Smooth muscle cell (in vitro differentiated cells): Measurements from ENCODE around the gene TMEM107. TPM values are rescaled to one million over a fixed set of nuclear protein-coding genes. Genes with fewer than 3 reads are reported as not detected.

Experiments used
- DNase-seq: peaks from one replicate; lab custom pipeline; 2025; ENCODE audit not compliant: unreplicated experiment; lab: John Stamatoyannopoulos, UW
- H2AFZ ChIP-seq: fragments of 200-600 bp; sonication (generic); 2 replicates; pipeline ENCODE4 v1.6.0; 2016; ENCODE audit warnings: antibody characterized with exemption, low read depth, mild to moderate bottlenecking
- H3F3A ChIP-seq: fragments of 200-600 bp; sonication (generic); 2 replicates; pipeline ENCODE4 v1.6.0; 2017; ENCODE audit warnings: antibody characterized with exemption, low read depth
- H3K27ac ChIP-seq: fragments of 200-600 bp; sonication (generic); 2 replicates; pipeline ENCODE4 v1.5.1; 2016; ENCODE audit warnings: low read depth, mild to moderate bottlenecking
- H3K27me3 ChIP-seq: fragments of 200-600 bp; sonication (generic); 2 replicates; pipeline ENCODE4 v1.6.1; 2016; ENCODE audit warnings: low read depth, mild to moderate bottlenecking
- H3K36me3 ChIP-seq: fragments of 200-600 bp; sonication (generic); 2 replicates; pipeline ENCODE4 v1.5.1; 2016; ENCODE audit warnings: low read depth
- H3K4me1 ChIP-seq: fragments of 200-600 bp; sonication (generic); 2 replicates; pipeline ENCODE4 v1.5.1; 2016; ENCODE audit warnings: low read depth
- H3K4me2 ChIP-seq: fragments of 200-600 bp; sonication (generic); 2 replicates; pipeline ENCODE4 v1.6.0; 2016; ENCODE audit warnings: mild to moderate bottlenecking
- H3K4me3 ChIP-seq: fragments of 200-600 bp; sonication (generic); 2 replicates; pipeline ENCODE4 v1.5.1; 2016; ENCODE audit warnings: mild to moderate bottlenecking
- H3K79me2 ChIP-seq: fragments of 200-600 bp; sonication (generic); 2 replicates; pipeline ENCODE4 v1.6.0; 2016; ENCODE audit warnings: low read depth, mild to moderate bottlenecking
- H3K9ac ChIP-seq: fragments of 200-600 bp; sonication (generic); 2 replicates; pipeline ENCODE4 v1.6.0; 2016; ENCODE audit warnings: low read depth
- H3K9me3 ChIP-seq: fragments of 200-600 bp; sonication (generic); replicated peaks from 2 replicates; pipeline ENCODE4 v1.5.1; 2016; ENCODE audit warnings: low read depth
- H4K20me1 ChIP-seq: fragments of 200-600 bp; sonication (generic); 2 replicates; pipeline ENCODE4 v1.6.0; 2016; ENCODE audit warnings: low read depth
- CTCF ChIP-seq: fragments of 200-600 bp; sonication (generic); IDR thresholded peaks from 2 replicates; pipeline ENCODE4 v1.5.1; 2017; ENCODE audit warnings: borderline replicate concordance, mild to moderate bottlenecking, antibody characterized with exemption; ENCODE audit not compliant: insufficient read depth, poor library complexity, severe bottlenecking
- WGBS: methylation state at CpG from one replicate; pipeline ENCODE4 v1.1.7; 2016; ENCODE audit warnings: low lambda C conversion rate; 5-methylcytosine and 5-hydroxymethylcytosine counted together
- polyA plus RNA-seq: library from polyadenylated mRNA; unstranded; fragments of >200 nt; fragmentation: Nextera tagmentation; extraction: Ambion mirVana; gene quantifications from 2 replicates; pipeline ENCODE4 v1.2.1, GENCODE V29; 2016
- total RNA-seq: library from RNA; depleted of rRNA; stranded (reverse); fragments of >200 nt; gene quantifications from 2 replicates; pipeline ENCODE4 v1.2.3, GENCODE V29; 2014

Gene TMEM107
- total and polyA plus RNA-seq, 2 experiments from 2014 or later: 36.0 to 66.7 TPM

- Histone ChIP-seq H3K27me3 (no peaks in the 10 kb centered on the region), H3K4me1 (peaks cover 12% of the 10 kb centered on the region), H4K20me1 (peaks cover 19% of the 10 kb centered on the region), H2AFZ (no peak overlapping the region), H3K9ac (no peak overlapping the region), H3K4me3 (peak overlapping the region; percentile 75), H3K36me3 (no peaks in the 10 kb centered on the region), H3K4me2 (peak overlapping the region; percentile 88), H3K27ac (peak overlapping the region; percentile 55), H3K79me2 (no peaks in the 10 kb centered on the region), H3F3A (peaks cover 17% of the 10 kb centered on the region), H3K9me3 (no peaks in the 10 kb centered on the region)
- peak; percentile 83 for DNase-seq
- WGBS: 2% methylated on average over 25 of the region's 25 CpGs
- no peak for TF ChIP-seq CTCF
Measured at GRCh38 chr17:8187517-8188262, 11.5 kb upstream of the TMEM107 start.

DNA sequence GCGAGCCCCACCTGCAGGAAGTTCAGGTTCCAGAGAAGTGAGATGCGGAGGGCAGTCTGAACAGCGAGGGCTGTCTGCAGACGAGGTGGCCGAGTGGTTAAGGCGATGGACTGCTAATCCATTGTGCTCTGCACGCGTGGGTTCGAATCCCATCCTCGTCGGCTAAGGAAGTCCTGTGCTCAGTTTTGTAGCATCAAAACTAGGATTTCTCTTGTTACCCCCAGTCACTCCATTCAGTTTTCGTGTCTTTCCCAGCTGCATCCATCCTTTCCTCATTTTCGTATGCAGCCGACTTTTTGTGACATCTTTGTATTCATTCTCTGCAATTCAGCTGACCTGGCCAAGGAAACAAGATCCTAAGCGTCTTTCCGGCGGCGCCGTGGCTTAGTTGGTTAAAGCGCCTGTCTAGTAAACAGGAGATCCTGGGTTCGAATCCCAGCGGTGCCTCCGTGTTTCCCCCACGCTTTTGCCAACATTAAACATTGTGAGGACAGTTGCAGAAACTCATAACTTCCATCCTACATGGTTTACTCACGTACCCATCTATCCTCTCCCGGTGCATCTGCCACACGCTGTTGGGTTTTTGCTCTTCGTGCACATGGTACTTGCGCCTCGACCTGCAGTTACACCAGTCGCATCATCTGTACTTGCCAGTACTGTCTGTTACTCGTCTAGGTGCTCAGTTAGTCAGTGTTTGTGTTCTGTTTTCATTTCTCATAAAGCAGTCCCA lies 10.8 kb upstream of the TMEM107 start:
- H3K27me3 ChIP-seq: no peaks in the 10 kb centered on the region
- H3K4me3 ChIP-seq: peak overlapping the region; percentile 75
- H3K36me3 ChIP-seq: no peaks in the 10 kb centered on the region
- no peaks in the 10 kb centered on the region for H3K79me2 ChIP-seq
- H3K27ac ChIP-seq: peak overlapping the region; percentile 55
- no peaks in the 10 kb centered on the region for H3K9me3 ChIP-seq
- no peak overlapping the region for H3K9ac ChIP-seq
- peak overlapping the region; percentile 99 for H2AFZ ChIP-seq
- peaks cover 17% of the 10 kb centered on the region for H3F3A ChIP-seq
- peak; percentile 88 for DNase-seq
- no peak for TF ChIP-seq CTCF
- H3K4me1 ChIP-seq: peaks cover 12% of the 10 kb centered on the region
- H4K20me1 ChIP-seq: peaks cover 19% of the 10 kb centered on the region
- H3K4me2 ChIP-seq: peak overlapping the region; percentile 88
- under 1% methylated on average over 32 of the region's 32 CpGs for WGBS

DNA sequence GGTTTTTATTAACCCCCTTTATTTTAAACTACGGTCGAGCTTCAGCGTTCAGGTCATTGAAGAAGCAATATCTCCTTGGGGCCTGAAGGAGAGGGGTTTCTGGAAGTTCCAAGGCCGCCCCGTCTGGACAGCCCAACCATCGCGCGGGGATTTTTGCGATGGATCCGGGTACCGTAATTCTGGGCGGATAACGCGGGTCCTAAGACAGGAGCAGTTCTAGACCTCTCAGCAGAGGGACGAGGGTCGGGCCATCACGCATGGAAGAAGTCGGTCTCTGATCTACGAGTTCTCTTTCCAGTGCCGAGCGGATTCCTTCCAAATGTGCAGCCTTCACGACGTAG lies 10.2 kb upstream of the TMEM107 start:
- H3K9ac ChIP-seq: no peak overlapping the region
- peak overlapping the region; percentile 99 for H2AFZ ChIP-seq
- no peaks in the 10 kb centered on the region for H3K79me2 ChIP-seq
- peaks cover 17% of the 10 kb centered on the region for H3F3A ChIP-seq
- no peaks in the 10 kb centered on the region for H3K9me3 ChIP-seq
- H3K4me3 ChIP-seq: peak overlapping the region; percentile 75
- H3K4me1 ChIP-seq: peaks cover 12% of the 10 kb centered on the region
- peak overlapping the region; percentile 55 for H3K27ac ChIP-seq
- H3K4me2 ChIP-seq: peak overlapping the region; percentile 88
- no peak for TF ChIP-seq CTCF
- no peak for DNase-seq
- no peaks in the 10 kb centered on the region for H3K27me3 ChIP-seq
- 1% methylated on average over 23 of the region's 23 CpGs for WGBS
- peaks cover 19% of the 10 kb centered on the region for H4K20me1 ChIP-seq
- no peaks in the 10 kb centered on the region for H3K36me3 ChIP-seq
